Epithelial cell of esophagus (primary cell): Measurements from ENCODE around the gene CORIN.
"Not testable (repeated sequence)": the region's sequence is repeated elsewhere in the genome, so short reads cannot be mapped to it uniquely, and the experiment has no call there.

ENCODE experiments used
- DNase-seq: peaks from one replicate; pipeline ENCODE4 v3.0.0; 2010; ENCODE audit warnings: low read depth
- H3K4me3 ChIP-seq: 2 replicates; pipeline ENCODE4 v1.5.1; 2011; ENCODE audit warnings: mild to moderate bottlenecking, low read length, control low read depth
- CTCF ChIP-seq: IDR thresholded peaks from 2 replicates; pipeline ENCODE4 v1.5.1; 2011; ENCODE audit warnings: low read depth, mild to moderate bottlenecking, low read length, control low read depth, inconsistent platforms; ENCODE audit not compliant: insufficient read depth; ENCODE audit errors: missing control alignments

Gene CORIN

GRCh38 chr4:47711646-47712045, 126.2 kb downstream of the CORIN start:
- TF ChIP-seq CTCF, result no peak
- H3K4me3 ChIP-seq, result no peak overlapping the region
- no peak for DNase-seq

DNA sequence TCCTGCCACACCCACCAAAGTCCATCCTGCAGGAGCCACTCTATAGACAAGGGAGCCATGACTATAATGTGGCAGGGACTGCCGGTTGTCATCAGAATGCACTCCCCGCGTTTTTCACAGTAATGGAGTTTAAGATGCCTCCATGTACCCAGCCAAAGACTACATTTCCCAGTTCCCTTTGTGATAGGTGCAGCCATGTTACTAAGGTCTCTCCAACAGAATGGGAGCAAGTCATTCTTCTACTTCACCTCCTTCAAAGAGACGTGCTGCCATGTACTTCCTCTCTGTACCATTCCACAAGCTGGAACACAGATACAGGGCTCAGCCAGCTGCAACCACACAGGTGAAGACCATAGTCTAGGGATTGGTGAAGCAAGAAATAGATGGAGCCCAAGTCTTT, 126.7 kb downstream of the CORIN start:
- H3K4me3 ChIP-seq, result no peak overlapping the region
- DNase-seq, result no peak
- no peak for TF ChIP-seq CTCF

- H3K4me3 ChIP-seq, DNase-seq: not testable (repeated sequence)
These were observed 131.5 kb downstream of the CORIN start for GRCh38 chr4:47706352-47706751.

GRCh38 chr4:47705326-47705981, 132.4 kb downstream of the CORIN start:
- no peak overlapping the region for H3K4me3 ChIP-seq
- peak; percentile 30 for DNase-seq

GRCh38 chr4:47704693-47705325, 133.1 kb downstream of the CORIN start:
- no peak overlapping the region for H3K4me3 ChIP-seq
- peak; percentile 53 for DNase-seq
- TF ChIP-seq CTCF, result peak; percentile 74

More at GRCh38 chr4:47705326-47705981, 132.4 kb downstream of the CORIN start:
- TF ChIP-seq CTCF, result peak; percentile 48

GRCh38 chr4:47703956-47704355, 133.9 kb downstream of the CORIN start:
- no peak for TF ChIP-seq CTCF
- DNase-seq, result no peak
- no peak overlapping the region for H3K4me3 ChIP-seq

DNA sequence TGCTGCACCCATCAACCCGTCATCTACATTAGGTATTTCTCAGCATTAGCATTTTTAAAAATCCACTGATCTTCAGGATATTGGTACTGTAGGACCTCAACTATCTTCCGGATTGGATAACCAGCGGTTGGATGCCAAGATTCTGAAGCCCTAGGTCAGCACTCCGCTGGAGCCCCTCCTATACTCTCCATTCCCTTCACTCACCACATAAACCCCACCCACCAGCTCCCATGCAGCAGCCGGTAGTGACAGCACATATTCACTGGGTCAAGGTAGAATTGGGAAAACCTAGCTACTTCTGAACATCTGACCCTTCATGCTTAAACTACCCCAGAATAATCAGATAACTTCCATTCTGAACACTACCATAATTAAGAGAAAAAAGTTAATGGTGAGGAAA, 134.9 kb downstream of the CORIN start:
- no peak for DNase-seq
- H3K4me3 ChIP-seq, result no peak overlapping the region

More for the DNA sequence above, 134.9 kb downstream of the CORIN start:
- no peak for TF ChIP-seq CTCF
